NCI-H1105 treated with DMSO at 0.1 percent for 48 hours (cell line): Measurements from ENCODE around the gene PHF5A.

Source experiments
- DNase-seq: peaks from one replicate; lab custom pipeline; 2025; lab: John Stamatoyannopoulos, UW

PHF5A gene, protein sequence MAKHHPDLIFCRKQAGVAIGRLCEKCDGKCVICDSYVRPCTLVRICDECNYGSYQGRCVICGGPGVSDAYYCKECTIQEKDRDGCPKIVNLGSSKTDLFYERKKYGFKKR

DNA sequence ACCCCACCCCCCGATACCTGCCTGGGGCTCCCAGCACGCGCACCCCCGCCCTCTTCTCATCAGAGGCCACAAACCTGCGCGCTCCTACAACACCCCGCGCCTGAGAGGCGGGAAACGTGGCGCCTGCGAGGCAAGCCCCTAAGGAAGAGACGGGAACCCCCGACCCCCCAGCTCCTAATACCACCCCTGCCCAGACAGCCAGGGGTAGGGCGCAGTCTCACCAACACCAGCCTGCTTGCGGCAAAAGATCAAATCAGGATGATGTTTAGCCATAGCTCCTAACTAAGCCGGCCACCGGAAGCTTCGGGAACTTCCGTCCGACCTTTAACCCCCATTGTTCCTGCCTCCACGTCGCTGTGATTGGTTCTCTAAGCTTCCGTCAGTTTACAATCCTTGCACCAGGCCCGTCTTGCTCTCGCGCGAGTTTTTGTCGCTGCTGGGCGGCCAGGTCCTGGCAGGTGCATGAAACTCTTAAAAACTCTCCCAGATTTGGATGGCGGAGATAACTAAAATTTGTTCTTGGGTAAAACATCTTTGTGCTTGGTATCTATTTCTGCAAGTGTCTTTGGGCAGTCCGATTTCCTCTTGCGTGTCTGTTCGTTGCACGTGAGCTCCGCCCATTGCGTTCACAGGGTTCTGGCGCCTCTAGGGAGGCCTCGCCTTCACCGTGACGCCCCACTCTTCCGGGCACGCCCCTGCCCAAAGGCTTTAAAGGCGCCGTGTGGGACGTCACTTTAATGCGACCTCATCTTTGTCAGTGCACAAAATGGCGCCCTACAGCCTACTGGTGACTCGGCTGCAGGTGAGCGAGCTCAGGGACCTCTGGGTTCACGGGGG, at the start of gene PHF5A, which contains the start of gene ACO2:
PHF5A (minus strand) TSS at position 312 of the 837 bp plus-strand sequence; CDS start at position 273, 39 bp downstream.
ACO2 (plus strand) TSS at position 737 of the 837 bp plus-strand sequence; CDS start at position 767, 30 bp downstream.
- DNase-seq: peak; percentile 96

DNA sequence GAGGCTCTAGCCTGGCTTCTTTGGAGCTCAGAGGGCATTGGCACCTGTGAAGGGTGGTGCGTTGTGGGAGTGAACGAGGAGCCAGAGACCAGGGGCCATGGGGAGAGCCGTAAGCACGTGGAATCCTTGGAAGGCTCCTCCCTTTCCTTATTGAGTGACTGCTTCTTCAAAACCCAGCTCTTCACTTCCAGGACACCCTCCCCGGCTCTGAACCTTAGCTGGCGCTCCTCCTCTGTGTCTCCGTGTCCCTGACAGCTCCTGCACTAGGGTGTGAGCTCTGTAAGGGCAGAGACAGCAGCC, 49.5 kb upstream of the PHF5A start:
- no peak for DNase-seq

DNA sequence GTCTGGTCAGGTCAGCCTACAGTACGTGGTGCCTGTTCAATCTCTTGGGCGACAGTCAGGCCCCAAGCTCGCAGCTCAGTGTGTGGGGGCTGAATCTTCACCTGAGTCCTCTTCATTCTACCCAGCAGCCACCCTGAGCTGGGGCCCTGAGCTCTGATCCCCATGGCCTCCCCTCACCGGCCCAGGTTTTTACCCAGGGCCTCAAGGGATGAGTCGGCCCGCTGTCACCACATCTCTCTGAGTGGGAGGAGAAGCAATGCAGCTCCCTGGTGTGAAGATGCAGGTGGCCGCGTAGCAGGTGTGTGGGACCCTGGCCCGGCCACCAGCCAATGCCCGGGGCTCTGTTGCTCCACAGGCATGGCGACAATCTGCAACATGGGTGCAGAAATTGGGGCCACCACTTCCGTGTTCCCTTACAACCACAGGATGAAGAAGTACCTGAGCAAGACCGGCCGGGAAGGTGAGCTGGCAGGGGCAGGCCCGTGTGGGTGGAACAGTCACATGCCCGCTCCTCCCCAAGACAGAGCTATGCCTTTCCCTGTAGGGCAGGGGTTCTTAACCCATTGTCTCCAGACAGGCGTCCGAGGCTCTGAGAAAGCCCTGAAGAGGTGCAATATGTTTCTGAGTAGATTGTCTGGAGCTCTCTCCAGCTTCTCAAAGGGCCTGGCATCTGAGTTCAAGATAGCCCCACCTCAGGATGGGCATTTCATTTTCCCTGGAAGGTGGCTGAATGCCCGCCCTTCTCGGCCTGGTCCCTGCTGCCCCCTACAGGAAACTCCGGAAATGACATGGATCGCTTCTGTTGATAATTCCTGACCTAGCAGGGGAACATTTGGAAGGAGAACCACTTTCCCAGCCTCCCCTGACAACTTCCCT, 48.9 kb upstream of the PHF5A start:
- DNase-seq: peak; percentile 37

DNA sequence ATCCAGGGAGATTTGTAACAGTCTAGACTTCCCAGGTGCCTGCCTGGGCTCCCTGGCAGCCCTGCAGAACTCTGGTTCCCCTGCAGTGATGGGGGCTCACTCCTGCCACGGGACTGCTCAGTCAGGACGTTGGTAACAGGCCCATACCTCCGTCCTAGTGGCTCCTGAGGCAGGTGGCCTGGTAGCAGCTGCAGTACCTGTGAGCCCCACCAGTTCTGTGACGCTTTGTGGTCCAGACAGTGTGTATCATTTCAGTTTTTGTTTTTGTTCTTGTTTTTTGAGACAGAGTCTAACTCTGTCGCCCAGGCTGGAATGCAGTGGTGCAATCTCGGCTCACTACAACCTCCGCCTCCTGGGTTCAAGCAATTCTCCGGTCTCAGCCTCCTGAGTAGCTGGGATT, 48.0 kb upstream of the PHF5A start:
- no peak for DNase-seq

DNA sequence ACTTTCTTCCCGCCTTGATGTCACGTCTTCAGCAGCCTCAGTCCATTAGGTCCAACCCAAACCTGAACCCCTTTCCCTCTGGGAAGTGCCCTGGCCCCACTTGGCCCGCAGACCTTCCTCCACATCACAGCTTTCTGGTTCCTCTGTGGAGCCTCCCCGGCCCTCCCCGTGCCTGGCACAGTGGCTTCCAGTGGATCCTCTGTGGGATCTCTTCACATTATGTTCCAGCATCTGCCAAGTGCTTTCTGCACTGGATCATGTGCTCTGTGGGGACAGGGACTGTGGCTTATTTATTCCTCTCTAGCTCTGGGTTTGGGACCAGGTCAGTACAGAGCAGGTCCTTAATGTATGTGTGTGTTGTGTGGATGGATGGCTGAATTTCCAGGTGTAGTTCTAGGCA, 44.9 kb upstream of the PHF5A start:
- DNase-seq: no peak

DNA sequence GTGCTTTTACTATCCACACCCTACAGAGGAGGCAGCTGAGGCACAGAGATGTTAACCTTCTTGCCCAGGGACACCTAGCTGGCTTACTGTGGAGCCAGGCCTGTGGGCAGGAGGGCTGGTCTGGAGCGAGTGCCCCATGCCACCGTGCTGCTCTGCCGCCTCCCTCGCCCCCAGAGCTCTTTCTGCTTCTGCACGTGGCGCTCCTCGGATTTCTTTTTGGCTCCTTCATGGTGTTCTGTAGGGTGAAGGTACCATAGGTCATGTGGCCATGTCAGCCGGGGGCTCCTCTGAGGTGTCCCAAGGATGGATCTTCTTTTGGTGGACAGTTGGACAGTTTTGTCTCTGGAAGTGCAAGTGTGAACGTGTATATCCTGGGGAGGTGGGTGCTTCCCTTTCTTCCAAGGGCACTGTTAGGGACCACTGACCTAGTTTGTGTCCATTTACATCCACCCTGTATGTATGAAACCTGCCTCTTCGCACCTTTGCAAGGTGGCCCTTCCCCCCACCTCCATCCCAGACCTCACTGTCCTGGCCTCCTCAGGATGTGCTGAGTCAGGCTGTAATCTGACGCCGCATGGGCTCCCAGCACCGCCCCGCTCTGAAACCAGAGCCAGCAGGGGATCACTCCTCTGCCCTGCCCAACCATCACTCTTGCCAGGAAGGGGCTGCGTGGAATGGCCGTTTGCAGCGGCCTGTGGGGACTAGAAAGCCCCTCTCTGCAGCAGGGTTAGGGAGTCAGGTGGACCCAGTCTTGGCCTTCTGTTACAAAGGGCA, 44.1 kb upstream of the PHF5A start:
- no peak for DNase-seq

DNA sequence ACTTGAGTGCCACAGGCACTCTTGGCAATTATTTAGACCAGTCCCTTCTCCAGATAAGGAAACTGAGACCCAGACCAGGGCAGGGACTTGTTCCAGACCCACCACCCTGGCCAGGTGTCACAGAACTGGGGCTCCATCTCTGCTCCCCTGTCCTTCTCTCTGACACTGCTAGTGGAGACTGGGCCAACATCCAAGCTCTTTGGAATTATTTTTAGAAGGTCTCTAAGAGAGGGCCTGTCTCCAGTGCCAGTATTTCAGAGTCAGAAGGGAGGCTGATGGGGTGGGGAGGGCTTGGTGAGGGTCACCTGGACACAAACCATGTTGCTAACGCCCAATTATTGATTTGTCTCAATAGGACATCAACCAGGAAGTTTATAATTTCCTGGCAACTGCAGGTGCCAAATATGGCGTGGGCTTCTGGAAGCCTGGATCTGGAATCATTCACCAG, 43.1 kb upstream of the PHF5A start:
- DNase-seq: no peak

DNA sequence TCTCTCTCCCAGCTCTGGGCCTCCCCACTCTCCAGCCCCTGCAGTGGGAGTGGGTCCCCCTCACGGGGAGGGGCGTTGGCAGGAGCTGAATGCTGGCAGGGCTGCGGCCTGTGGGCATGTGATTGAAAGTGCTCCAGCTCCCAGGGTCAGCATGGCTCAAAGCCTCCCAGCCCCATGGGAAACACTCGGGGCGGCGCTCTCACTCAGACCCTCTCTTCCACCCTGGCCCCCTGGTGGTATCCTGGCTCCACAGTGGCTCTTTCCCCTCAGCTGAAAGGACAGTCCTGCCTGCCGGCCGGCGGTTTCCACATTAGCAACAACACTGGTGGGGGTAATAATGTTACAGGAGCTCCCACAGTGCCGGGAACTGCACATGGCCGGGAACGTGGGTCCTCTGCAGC, 40.3 kb upstream of the PHF5A start:
- DNase-seq: no peak

DNA sequence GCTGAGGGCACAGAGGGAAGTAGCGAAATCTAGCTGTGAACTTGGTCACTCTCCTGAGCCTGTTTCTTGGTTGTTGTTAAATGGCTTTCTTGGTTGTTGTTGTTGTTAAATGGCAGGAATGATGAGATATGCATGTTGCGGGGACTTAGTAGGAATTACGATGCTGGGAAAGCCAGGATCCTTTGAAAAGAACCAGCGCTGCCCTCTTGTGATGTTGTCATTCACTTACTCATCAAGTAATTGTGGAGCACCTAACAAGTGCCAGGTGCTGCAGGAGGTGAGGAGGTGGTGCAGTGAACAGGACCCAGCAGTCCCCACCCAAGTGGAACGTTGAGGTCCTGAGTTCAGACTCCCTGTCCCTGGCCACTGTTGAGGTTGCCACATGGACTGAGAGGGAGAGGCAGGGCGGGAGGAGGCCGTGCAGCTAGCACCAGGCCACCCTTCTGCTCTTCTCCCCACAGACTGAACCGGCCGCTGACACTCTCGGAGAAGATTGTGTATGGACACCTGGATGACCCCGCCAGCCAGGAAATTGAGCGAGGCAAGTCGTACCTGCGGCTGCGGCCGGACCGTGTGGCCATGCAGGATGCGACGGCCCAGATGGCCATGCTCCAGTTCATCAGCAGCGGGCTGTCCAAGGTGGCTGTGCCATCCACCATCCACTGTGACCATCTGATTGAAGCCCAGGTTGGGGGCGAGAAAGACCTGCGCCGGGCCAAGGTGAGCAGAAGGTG, 39.0 kb upstream of the PHF5A start:
- no peak for DNase-seq

DNA sequence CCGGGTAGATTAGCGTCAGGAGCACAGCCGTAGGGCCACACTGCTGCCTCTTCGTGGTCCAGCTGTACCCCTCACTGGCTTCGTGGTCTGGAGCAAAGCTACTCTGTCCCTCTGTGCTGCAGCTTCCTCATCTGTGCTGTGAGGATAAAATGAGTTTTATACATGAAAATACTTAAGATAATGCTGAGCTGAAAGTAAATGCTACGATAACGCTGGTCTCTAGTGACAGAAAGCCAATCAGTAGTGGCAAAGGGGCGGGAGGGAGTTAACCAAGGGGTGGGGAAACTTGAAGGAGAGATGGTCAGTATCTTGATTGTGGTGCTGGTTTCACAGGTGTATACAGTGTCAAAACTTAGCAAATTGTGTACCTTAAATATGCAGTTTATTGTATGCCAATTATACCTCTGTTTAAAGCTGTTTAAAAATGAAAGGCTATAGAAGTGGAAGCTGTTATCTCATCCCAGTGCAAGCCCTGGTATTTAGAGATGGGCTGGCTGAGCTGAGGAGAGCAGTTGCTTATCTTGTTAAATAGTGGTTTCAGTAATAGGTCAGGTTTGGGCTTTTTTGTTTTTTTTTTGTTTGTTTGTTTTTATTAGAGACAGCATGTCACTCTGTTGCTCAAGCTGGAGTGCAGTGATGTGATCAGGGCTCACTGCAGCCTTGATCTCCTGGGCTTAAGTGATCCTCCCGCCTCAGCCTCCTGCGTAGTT, 37.2 kb upstream of the PHF5A start:
- DNase-seq: no peak

DNA sequence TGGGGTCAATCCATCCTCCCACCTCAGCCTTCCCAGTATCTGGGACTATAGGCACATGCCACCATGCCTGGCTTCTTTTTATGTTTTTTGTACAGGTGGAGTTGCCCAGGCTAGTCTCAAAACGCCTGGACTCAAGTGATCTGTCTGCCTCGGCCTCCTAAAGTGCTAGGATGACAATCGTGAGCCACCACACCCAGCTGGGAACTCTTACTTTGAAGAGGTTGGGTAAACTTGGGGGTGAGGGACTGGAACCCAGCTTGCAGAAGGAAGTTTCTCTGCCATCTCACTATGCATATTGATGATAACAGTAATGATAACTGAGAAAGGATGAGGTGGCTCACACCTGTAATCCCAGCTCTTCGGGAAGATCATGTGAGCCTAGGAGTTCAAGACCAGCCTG, 36.3 kb upstream of the PHF5A start:
- DNase-seq: no peak

DNA sequence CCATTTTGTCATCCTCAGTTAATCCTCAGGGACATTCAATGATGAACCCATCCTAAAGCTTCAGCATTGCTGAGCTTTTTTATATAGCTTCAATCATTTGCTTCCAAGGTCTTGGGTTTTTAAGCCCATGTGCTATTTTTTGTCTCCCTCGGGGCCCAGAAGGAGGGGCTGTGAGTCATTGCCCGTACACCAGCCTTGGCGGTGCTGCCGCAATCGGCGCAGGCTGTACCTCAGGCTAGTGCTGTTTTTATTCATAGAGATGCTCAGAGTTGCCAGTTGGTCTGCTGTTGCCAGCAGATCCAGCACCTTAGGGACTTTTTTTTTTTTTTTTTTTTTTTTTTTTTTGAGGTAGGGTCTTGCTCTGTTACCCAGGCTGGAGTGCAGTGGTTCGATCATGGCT, 35.9 kb upstream of the PHF5A start:
- no peak for DNase-seq

DNA sequence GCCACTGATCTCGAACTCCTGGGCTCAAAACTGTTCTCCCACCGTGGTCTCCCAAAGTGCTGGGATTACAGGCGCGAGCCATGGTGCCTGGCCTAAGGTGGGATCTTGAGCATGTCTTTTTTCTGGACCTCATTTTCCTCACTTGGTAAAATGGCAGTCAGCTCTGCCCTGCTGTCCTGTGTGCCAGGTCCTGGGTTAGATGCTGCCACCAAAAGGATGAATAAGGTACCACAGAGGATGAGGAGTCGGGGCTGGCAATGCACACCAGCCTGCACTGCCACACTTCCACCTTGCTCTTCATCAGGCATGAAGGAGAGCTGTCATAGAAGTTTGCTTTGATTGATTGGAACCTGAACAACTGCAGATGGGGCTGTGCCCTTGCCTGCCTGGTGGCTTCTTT, 32.7 kb upstream of the PHF5A start:
- no peak for DNase-seq

DNA sequence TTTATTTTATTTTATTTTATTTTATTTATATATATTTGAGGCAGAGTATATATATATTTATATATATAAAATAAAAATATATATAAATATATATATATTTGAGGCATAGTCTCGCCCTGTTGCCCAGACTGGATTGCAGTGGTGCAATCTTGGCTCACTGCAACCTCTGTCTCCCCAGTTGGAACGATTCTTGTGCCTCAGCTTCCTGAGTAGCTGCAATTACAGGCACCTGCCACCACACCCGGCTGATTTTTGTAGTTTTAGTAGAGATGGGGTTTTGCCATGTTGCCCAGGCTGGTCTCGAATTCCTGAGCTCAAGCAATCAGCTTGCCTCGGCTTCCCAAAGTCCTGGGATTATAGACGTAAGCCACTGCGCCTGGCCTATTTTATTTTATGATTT, 31.8 kb upstream of the PHF5A start:
- DNase-seq: no peak

DNA sequence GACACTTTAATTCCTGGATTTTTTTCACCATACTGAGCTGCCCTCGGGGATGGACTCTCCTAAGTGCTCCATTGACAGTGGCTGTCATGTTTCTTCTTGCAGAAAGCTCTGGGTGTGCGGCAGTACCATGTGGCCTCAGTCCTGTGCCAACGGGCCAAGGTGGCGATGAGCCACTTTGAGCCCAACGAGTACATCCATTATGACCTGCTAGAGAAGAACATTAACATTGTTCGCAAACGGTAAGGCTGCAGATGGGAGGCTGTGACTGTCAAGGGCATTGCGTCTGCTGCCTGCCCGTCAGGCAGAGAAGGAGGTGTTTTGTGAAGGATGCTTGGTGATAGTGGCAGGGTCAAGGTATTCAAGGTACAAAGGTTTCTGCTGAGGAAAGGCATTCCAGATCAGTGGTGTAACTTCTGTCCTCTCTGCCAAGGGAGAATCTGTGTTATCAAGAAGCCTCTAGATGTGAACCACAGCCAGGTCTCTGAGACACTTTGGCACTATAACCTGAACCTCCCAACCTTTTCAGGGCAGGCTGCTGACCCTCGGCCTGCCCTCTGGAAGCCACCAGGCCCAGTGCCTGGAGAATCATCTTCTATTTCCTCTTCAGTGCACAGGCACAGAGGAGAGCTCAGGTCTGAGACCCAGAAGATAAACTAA, 31.3 kb upstream of the PHF5A start:
- no peak for DNase-seq

DNA sequence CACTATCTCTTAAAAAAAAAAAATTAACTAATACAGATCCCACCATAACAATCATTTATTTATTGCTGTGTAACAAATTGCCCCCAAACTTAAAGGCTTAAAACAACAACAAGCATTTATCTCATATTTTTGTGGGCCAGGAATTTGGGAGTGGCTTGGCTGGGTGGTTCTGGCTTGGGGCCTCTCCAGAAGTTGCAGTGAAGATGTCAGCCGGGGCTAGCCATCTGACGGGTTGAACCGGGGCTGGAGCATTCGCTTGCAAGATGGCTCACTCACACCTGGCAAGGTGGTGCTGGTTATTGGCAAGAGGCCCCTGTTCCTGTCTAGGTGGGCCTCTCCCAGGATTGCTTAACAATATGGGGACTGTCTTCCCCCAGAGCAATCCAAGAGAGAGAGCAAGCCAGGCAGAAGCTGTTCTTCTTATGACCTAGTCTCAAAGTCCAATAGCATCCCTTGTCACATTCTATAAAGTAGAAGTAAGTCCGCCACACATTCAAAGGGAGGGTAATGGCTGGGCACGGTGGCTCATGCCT, 29.9 kb upstream of the PHF5A start:
- no peak for DNase-seq

DNA sequence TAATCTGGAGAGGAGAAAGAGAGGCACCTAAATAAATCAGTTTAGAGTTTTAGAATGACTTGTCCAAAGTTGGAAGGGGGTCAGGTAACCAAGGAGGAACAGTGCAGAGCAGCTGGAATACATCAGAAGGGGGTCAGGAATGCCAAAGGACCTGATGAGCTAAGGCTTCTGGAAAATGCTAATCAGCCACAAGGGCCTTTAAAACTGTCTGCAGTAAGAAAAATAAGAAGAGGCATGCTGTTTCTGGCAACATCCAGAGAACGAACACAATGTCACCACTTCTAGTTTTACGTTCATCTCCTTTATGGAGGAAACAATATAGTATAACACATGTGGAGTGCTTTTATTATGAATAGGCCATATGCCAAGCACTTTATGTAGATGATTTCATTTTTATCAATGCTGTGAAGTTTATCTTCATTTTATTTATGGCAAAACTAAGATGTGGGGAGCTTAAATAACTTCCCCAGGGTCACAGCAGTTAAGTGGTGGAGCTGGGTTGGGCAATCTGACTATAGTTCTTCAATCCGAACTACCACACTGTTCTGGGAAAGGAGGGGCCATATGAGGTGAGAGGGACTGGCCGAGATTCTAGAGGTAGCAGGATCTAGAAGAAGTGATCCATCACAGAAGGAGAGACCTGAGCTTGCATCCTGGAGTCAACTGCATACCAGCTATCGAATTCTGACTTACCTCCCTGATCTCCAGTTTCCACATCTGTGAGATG, 23.0 kb upstream of the PHF5A start:
- DNase-seq: no peak

DNA sequence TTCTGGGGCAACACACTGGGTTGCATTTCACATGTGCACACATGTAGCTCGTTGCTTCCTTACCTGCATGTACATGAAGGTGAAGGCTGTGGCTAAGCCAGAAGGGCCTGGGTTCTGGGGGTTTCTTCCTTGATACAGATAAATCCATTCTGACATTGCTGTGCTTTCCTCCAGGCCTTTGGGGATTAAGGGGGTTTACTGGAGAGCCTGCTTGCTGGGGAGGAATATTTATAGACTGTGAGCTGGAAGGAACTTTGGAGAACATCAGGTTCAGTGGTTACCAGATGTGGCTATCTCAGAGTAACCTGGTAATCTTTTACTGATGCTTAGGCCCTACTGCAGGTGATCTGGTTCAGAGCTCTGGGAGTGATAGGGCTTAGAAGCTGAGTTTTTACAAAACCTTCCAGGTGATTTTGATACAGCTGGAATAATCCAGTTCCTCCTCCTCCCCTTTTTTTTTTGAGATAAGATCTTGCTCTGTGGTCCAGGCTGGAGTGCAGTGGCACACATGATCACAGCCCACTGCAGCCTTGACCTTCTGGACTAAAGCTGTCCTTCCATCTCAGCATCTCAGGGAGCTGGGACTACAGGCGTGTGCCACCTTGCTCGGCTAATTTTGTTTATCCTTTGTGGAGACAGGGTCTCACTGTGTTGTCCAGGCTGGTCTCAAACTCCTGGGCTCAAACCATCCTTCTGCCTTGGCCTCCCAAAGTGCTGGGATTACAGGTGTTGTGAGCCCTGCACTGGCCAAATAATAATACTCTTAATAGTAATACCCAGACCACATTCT, 20.3 kb upstream of the PHF5A start:
- no peak for DNase-seq
